Skin epidermis (tissue), 12 donors: ENCODE data around the gene PYGL.
"Not testable (repeated sequence)": the region's sequence is repeated elsewhere in the genome, so short reads cannot be mapped to it uniquely, and the experiment has no call there.

ENCODE experiments used
- H3K27ac ChIP-seq, 21 experiments: fragments of 200-600 bp; sonication (generic) in 11 of 21; one replicate each; pipeline ENCODE4 v1.5.0; 2020; ENCODE audit warnings: mild to moderate bottlenecking in 3 of 21, inconsistent platforms in 2 of 21, moderate library complexity in 2 of 21
- H3K4me3 ChIP-seq, 7 experiments: fragments of 200-600 bp; sonication (generic) in 2 of 7; one replicate each; pipeline ENCODE4 v1.5.0; 2020; ENCODE audit warnings: inconsistent platforms in 2 of 7, mild to moderate bottlenecking in 2 of 7, moderate library complexity in 1 of 7

The PYGL gene

DNA sequence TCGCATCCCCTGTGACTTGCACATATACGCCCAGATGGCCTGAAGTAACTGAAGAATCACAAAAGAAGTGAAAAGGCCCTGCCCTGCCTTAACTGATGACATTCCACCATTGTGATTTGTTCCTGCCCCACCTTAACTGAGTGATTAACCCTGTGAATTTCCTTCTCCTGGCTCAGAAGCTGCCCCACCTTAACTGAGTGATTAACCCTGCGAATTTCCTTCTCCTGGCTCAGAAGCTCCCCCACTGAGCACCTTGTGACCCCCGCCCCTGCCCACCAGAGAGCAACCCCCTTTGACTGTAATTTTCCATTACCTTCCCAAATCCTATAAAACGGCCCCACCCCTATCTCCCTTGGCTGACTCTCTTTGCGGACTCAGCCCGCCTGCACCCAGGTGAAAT, 47.9 kb downstream of the PYGL start:
- not testable (repeated sequence) for H3K4me3 ChIP-seq, H3K27ac ChIP-seq

DNA sequence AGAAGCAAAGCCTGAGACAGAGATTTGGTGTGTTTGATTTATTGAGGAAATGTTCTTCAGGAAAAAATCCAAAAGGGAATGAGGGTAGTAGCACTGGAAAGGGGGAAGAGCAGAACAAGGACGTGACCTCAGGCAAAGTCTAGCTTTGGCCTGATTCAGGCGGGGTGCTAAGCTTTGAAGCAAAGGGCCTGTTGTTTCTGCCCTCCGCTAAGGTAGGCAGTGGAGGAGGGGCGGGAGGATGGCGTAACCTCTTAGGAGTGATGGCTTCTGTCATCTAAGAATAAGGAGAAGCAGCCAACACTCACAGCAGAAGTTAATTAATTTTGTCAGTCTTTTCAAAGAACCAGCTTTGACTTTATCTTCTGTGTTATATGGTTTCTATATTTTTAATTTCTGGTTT, 52.0 kb downstream of the PYGL start:
- no peak overlapping the region for H3K27ac ChIP-seq
- no peak overlapping the region for H3K4me3 ChIP-seq

DNA sequence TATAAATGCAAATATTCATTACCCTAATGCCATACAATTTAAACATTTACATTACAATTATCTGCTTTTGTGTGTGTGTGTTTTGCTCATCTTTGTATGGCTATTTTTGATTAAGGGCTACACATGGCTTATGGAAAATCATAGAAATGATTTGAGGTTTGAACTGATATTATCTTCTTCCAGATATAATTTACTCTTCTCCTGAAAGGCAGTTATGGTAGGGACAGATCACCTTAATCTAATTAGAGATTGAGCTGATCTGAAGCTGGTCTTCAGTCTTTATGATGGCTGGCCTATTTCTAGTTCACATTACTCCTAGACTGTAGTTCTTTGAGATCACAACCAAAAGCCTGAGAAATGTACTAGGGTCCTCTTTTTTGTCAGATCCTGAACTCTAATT, 56.8 kb downstream of the PYGL start:
- Histone ChIP-seq H3K4me3 (no peak overlapping the region), H3K27ac (no peak overlapping the region)

DNA sequence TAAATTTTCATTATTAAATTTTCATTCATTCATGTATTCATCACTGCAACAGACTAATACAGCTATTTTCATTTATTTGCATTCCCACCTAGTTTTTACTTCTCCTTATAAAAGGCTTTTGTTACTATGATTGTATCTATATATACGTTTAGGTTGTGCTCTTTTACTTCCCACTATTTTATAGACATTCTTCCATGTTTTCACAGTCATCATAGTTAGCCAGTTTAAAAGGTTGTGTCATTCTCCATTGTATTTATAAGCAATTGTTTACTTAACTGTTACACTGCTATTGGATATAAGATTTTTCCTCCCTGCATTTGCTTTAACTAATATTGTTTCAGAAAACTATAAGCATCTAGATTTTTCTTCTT, 60.5 kb downstream of the PYGL start:
- Histone ChIP-seq H3K4me3 (no peak overlapping the region), H3K27ac (no peak overlapping the region)

DNA sequence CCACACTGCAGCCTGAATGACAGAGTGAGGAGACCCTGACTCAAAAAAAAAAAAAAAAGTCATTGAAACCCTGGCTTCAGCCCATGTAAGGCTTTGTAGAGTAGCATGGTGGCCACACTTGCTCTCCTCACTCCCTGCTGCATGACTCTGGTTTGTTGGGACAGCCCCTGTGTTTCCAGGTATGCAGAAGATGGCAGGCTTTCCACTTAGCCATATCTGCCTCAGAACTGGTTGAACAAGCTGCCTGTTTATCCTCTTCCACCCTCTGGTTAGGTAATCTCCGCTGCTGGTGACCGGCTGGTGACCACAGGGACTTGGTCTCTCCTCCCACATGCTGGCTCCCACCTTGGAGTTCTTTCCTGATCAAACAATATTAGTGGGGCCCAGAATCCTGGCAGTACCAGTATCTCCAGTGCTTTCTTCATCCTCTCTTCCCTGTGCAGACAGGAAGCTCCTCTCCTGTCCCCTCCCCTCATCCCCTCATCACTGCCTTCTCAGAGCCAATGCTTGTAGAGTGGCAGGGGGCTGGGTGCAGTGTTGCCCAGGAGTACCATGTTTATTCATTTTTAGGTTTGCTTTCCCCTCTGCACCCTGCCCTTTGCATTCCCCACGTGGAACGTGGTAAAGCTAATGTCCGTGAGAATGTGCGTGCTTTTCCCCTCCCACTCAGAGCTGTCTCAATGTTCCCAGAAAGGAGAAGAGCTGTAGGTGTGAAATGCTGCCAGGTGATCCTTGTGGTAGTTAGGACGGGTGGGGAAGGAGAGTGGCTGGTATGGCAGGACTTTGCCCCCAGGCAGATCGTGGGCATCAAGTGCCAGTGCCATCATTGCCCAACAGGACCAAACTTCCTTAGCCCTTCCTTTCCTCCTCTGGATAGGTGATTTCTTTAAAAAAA, 61.1 kb downstream of the PYGL start:
- peak overlapping the region in 1 of 21 experiments; percentile 45 for H3K27ac ChIP-seq
- H3K4me3 ChIP-seq, result no peak overlapping the region

DNA sequence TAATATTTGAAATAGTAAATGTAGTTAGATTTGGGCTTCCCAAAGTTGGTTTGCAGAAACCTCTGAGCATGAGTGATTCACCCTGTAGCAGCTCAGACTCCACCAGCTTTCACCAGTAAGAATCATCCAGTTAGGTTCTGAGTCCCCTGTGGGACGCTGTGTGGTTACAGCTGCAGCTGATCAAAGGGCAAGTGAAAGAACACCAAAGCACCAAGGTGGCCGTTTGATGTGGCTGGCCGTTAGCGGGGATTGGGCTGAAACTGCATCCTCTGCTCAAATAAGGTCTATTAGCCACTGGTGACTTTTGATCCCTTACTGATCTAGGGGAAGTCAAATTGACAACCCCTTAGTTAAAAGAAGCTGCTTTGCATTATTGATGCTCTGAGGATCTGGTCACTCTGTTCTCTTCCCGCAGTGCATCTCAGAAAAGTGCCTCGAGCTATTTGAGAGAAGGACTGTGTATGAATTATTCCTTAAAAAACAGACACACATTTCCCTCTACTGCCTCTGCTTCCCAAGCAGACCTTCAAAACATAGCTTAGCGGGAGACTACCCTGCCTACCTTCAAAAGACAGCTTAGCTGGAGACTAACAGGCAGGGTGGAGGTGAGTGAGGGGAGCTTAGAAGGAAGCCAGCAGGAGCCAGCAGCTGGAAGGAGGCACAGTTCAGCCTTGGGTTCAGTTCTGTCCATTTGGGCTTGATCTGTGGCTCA, 68.8 kb downstream of the PYGL start:
- Histone ChIP-seq H3K27ac (no peak overlapping the region), H3K4me3 (no peak overlapping the region)

DNA sequence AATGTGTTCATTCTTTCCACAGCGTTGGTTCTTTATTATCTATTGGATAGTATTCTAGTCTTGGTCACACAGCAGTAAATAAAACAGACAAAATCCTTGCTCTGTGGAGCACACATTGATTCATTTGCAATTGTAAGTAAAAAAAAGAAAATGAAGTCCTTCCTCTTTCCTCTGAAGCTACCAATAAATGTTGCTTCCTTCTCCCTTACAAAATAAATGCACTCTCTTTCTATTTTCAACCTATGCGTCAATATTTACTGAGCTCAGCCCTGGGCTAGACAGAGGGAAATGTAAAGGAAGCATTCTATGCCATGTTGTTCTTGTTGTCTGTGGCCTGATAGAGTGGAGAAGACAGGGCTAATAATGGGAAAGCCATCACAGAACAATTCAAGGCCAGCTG, 69.5 kb downstream of the PYGL start:
- no peak overlapping the region for H3K4me3 ChIP-seq
- H3K27ac ChIP-seq, result no peak overlapping the region

DNA sequence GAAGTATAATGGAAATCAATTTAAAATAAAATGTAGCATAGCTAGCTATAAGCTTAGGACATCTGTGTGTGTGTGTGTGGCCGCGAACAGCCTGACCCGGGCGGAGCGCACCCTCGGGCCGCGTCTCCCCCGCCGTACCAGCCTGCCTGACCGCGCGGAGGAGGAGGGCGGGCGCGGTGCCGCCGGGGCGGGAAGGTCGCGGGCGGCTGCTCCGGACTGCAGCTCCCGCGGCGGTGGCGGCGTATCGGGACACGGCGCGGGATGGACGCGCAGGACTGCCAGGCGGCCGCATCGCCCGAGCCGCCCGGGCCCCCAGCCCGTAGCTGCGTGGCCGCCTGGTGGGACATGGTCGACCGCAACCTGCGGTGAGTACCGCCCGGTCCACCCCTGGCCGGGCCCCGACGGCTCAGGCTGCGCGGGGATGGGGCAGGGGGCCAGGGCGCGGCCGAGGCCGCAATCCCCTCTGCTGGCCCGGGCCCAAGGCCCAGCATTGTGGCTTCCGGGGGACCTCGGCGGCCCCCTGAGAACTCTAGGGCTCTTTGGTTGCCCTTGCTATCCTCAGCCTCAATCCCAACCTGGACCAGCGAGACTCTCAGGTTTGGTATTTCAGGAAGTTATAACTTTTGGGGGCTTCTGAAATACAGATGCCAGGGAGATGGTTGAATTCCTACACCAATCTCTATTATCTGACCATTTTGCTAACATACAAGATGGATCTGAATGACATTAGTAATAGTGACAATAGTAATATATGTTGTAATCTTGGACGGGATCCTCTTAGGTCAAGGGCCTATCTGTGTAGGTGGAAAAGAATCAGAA, 72.2 kb downstream of the PYGL start, which contains the start of gene ABHD12B:
ABHD12B (plus strand) TSS at position 140 of the 819 bp plus-strand sequence; CDS start at position 262, 122 bp downstream.
- H3K27ac ChIP-seq, result peak within 1 kb of the TSS in 6 of 21 experiments; percentile 26 to 72 (median 42)
- H3K4me3 ChIP-seq, result peak within 1 kb of the TSS in 6 of 7 experiments; percentile 6 to 43 (median 26)

DNA sequence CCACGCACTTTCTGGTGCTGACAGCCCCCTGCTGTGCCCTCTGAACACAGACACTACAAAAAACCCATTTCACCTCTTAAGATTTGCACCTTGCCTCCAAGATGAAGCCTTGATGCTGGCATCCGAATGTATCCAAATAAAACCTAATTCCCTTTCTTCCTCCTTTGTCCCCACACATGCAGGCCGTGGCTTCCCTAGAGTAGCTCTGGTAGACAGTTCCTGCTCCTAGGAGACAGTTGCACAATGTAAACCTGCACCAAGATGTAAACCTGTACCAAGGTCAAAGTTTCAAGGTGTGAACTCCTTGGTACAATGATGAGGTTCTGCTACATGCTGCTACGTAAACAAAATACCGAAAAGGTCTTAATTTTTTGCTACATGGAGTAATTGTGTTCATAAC, 73.1 kb downstream of the PYGL start:
- Histone ChIP-seq H3K4me3 (no peak overlapping the region), H3K27ac (peak overlapping the region in 1 of 21 experiments; percentile 11)

DNA sequence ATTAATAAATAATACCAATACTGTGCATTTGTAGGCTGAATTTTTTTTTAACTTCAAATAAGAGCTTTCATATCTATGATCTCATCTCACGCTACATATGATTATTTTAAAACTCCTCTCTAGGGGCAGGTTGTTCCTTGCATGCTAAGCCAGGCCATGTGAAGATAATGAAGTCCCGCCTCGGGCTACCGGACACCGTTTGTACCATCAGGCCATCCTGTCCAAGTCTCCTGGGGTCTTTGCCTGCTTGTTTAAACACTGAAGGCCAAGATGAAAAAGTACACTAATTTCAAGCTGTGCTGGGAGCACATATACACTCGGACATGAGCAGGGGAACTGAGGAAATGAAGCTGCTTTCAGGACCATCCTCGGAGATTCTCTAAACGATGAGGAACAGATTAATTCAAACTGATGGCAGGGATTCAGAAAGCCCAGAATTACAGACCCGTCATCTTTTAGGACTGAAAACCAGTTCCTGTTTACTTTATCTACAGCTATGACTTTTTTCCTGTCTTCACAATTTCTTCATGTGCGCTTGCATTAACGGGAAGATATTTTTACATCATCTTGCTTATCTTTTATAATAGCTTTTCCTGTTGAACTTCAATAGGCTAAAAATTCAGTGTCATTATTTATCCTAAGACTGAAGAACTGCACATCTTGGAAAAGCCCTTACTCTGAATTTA, 78.7 kb downstream of the PYGL start:
- Histone ChIP-seq H3K27ac (no peak overlapping the region), H3K4me3 (no peak overlapping the region)

DNA sequence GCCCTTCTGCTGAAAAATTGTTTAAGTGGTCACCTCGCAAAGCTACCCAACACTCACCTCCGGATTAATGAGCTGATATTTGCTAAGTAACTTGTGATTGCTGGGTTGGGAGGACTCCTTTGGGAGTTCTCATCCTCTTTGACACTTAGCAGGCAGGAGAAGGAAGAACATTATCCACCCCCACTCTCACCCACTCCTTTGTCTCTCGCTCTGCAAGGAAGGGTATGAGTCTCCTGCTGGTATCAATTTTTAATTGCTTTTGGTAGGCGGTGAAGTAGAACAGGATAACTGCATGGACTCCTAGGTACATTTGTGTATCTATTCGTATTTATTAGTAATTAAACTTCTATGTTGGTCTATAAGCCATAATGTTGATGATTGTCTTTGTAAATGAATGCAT, 79.3 kb downstream of the PYGL start:
- H3K27ac ChIP-seq, result no peak overlapping the region
- H3K4me3 ChIP-seq, result no peak overlapping the region

DNA sequence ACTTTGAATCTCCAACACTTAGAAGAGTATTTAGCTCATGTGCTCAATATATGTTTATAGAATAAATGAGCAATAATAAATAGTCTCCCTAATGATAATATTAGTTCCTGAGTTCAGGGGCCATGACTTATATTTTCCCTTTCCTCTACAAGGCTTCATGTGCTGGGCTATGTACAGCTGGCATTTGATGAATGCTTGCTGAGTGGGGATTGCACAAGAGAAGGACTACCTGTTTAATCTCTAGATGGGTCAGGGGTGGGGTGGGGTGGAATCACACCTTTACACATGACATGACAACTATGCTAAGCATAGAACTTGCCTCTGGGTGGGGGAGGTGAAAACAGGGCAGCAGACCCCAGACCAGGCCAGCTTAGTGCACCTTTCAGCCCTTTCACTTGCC, 80.0 kb downstream of the PYGL start:
- Histone ChIP-seq H3K27ac (no peak overlapping the region), H3K4me3 (no peak overlapping the region)

DNA sequence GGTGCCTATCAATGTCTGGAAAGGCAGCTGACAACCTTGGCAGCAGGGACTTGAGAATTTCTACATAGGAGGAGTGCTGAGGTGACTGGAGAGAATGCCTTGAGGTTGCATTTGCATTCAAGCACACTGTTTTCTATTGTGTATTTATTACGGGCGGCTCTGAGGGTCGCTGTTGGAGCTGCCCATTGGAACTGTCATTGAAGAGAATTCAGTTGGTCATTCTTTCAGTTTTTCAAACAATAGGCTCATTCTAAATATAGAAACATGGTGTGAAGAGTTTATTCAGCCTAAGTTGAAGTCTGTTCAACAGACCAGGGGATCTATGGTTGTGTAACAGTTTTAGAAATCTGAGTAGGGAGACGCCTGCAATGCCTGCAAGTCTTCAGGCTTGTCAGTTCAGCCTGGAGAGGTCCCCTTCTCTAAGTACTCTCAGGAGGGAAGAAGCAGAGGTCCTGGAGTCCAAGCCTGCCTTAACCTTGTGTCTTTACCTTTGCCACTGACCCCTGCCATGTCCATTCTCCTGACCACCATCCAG, 82.2 kb downstream of the PYGL start:
- no peak overlapping the region for H3K4me3 ChIP-seq
- H3K27ac ChIP-seq, result no peak overlapping the region

DNA sequence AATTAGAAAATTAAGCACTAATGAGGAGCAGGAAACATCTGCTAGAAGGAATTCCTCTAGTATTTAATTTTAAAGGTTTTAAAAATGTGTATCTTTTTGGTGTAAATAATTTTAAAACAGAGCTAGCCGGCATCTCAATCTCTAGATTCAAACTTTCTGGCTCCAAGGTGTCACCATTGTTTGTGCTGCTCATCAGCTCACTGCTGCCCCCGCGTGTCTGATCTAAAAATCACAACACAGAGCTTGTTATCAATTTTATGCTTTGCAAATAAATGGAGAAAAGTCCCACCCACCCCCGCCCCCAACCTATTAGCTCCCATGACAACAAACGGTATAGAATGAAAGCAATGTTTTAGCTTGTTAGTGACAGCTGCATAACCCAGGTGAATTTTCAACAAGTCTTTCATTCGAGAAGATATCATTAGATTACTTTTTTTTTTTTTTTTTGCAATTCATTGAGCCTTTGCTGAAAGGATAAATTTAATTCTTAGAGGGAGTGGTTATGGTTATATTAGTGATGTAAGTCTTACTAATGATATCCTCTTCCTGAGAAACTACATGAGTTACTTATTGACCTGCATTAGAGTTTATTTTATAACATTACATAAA, 83.7 kb downstream of the PYGL start:
- Histone ChIP-seq H3K27ac (peak overlapping the region in 19 of 21 experiments; percentile 32 to 84 (median 71)), H3K4me3 (peak overlapping the region; percentile 38 to 51 (median 46))

DNA sequence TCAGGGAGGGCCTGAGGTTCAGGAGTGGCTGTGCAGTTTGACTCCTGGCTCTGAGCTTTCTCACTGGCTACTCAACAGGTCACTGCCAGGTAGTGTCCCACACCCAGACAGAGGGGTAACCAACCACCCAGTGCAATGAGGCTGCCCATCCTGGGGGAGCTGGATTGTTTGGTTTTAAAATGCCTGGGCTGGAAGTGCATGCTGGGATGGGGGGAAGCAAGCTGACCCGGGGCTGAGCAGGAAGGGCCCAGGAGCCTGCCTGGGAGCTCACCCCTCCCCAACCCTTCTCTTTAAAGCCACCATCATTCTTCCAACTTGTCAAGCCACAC, 85.0 kb downstream of the PYGL start:
- Histone ChIP-seq H3K4me3 (peak overlapping the region in 6 of 7 experiments; percentile 38 to 51 (median 46)), H3K27ac (peak overlapping the region in 14 of 21 experiments; percentile 41 to 84 (median 74))

DNA sequence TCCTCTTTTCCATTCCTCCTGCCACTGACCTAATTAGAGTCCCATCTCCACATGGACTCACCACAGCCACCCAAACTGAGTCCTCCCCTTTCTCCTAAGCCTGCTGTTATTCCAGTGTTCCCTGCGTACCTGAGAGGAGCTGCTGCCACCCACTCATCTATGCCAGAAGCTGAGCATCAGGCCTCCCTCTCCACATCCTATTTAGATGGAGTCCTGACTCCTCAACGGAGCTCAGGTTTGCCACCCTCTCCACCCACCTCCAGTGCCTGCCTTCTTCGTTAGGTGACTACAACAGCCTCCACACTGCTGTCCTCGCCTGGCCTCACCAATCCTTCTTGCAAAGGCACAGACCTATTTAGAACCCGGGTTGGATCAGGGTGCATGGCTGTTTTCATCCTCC, 87.6 kb downstream of the PYGL start:
- H3K27ac ChIP-seq, result no peak overlapping the region

DNA sequence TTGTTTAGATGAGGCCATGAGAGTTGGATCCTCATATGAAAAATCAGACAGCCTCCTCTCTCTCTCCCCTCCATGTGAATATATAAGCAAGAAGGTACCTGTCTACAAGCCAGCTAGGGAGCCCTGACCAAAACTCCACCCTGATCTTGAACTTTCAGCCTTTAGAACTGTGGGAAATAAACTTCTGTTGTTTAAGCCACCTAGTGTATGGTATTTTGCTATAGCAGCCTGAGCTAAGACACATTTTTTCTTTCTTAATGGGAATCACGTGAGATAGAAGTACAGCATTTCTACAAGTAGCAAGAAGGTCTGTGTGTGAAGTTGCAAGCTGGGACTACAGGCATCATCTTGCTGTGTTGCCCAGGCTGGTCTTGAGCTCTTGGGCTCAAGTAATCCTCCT, 88.7 kb downstream of the PYGL start:
- Histone ChIP-seq H3K4me3 (no peak overlapping the region), H3K27ac (no peak overlapping the region)

More for the DNA sequence above, 87.6 kb downstream of the PYGL start:
- H3K4me3 ChIP-seq, result no peak overlapping the region
